ENCODE data around the gene OGFOD2.

DNA sequence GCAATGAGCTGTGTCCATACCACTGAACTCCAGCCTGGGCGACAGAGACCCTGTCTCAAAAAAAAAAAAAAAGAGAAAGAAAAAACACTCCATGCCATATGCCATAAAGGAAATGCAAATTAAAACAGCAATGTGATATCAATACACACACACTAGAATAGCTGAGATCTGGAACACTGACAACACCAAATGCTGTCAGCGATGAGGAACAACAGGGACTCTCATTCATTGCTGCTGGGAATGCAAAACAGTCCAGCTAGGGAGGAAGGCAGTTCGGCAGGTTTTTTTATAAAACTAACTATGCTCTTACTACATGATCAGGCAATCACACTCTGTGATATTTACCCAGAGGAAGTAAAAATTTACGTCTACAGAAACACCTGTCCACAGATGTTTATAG lies 5.4 kb upstream of the OGFOD2 start:
- TF ChIP-seq POLR2A (IDR thresholded peaks at IDR 0.05) (no peak), CTCF (IDR thresholded peaks at IDR 0.05) (no peak)
